ENCODE results near the gene UVSSA.

Gene UVSSA

GRCh38 chr4:1373892-1374705 lies 27.1 kb downstream of the UVSSA start:
- DNase-seq (ENCODE audit: low read depth in 2 of 2, low spot score in 1 of 2) = no peak

DNA sequence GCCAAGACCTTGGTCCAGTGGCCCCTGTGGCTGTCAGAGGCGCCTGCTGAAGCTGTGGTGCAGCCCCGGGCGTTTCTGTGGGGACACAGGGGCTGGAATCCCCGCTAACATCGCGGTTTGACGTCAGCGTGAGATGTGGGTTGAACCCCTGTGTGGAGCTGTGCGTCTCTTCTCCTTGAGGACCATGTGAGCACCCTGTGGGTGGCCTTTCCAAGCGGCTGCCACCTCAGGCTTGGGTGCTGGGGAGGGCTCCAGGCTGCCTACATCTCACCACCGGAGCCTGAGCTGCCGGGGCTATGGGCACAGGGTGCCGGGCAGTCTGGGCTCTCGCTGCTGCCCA lies 27.7 kb downstream of the UVSSA start:
- no peak for DNase-seq (ENCODE audit: low read depth in 2 of 2, low spot score in 1 of 2)

GRCh38 chr4:1375051-1375721 lies 28.2 kb downstream of the UVSSA start:
- no peak for DNase-seq (ENCODE audit: low read depth in 2 of 2, low spot score in 1 of 2)

GRCh38 chr4:1375761-1376322 lies 28.8 kb downstream of the UVSSA start:
- no peak for DNase-seq (ENCODE audit: low read depth in 2 of 2, low spot score in 1 of 2)

DNA sequence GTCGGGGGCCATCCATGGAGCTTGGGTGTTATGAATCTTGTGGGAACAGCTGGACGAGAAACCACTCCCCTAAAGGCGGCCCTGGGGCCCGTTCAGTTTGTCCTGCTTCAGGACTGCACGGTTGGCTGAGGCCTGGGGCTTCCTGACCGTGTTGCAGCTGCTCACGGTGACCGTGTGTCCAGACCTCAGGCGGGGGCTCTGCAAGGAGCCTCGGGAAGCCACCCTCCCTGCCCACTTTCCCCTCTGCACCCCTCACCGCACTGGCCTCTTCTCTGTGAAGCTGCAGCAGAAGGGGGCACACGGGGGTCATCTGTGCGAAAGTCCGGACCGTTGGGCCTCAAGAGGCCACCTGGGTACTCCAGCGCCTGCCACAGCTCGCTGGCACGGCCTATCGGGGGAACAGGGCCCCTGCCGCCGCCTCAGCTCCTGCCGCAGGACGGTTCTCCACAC lies 29.4 kb downstream of the UVSSA start:
- DNase-seq (ENCODE audit: low read depth in 2 of 2, low spot score in 1 of 2) = no peak

- DNase-seq (ENCODE audit: low read depth in 2 of 2, low spot score in 1 of 2) = no peak
Measured at GRCh38 chr4:1376841-1377605, 30.0 kb downstream of the UVSSA start.

DNA sequence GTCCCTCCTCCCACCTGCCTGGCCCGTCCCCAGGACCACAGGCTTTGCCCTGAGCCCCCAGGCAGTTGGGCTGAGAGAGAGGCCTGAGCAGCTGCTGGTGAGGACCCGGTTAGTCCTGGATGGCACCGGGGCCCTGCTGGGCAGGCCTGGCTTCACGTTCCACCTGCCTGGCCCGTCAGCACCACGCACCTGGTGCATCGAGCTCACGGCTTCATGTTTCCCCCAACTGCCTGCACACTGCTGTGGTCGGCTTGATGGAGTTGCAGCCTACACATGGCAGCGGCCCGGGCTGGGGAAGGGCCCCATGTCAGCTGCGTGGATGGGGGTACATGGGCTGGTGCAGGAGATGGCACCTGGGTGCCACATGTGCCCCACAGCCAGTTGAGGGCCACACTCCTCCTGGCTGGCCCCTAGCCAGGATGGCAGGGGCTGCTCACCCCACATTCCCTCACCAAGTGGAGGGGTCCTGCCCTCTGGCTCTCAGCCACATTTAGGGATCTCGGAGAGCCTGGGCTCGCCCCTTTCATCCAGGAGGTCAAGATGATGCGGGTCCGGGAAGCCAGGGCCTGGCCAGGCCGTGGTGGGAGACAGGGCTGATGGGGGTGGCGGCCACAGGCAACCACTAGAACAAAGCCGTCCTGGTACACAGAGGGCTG lies 30.7 kb downstream of the UVSSA start:
- DNase-seq (ENCODE audit: low read depth in 2 of 2, low spot score in 1 of 2) = no peak

DNA sequence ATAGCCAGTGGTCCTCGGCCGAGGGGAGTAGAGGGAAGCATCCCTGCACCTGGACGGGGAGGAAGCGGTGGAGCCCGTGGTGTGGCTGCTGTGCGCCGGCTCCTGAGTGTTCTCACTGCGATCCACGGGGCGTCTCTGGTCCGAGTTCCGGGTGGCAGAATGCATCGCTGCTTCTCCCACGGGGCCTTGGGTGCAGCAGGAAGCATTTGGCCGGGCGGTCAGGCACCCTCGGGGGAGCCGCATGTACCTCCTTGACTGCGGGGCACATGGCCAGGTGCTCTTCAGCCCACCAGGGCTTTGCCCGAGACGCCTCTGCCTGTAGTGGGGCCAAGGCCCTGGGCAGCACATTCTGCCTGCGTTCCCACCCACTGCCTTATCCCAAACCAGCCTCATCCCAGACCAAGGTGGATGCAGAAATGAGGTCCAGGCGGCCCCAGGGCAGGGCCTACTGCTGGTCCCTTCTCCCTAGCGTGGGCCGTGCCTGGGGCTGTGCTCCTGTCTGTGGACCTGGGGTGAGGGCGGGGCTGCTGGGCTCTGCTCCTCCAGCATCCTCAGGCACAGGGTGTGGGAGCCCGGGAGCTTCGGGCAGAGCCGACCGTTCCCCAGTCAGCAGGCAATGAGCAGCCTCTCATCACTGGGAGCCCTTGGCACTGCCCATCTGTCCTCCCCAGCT lies 31.7 kb downstream of the UVSSA start:
- no peak for DNase-seq (ENCODE audit: low read depth in 2 of 2, low spot score in 1 of 2)

DNA sequence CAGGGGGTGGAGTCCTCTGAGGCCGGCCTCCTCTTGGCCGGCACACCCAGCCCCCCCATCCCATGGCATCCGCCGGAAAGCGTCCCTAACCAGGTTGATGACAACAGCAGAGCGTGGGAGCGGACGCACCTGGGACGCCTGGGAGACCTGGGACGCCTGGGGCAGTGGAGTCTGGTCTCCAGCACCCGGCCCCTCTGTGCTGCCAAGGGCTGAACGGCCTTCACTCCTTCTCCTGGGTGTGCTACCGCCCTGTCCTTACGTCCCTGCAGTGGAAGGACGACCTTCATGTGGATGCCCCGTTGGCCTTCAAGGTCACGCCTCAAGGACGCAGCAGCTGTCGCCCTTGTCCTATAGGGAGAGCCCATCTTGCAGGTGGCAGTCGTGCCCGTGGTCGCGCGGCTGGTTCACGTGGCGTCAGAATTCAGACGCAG lies 32.4 kb downstream of the UVSSA start:
- no peak for DNase-seq (ENCODE audit: low read depth in 2 of 2, low spot score in 1 of 2)

GRCh38 chr4:1379801-1380331 lies 32.9 kb downstream of the UVSSA start:
- no peak for DNase-seq (ENCODE audit: low read depth in 2 of 2, low spot score in 1 of 2)

- no peak for DNase-seq (ENCODE audit: low read depth in 2 of 2, low spot score in 1 of 2)
Measured at GRCh38 chr4:1380368-1381151, 33.6 kb downstream of the UVSSA start.

GRCh38 chr4:1381181-1381621 lies 34.2 kb downstream of the UVSSA start:
- DNase-seq (ENCODE audit: low read depth in 2 of 2, low spot score in 1 of 2) = no peak

DNA sequence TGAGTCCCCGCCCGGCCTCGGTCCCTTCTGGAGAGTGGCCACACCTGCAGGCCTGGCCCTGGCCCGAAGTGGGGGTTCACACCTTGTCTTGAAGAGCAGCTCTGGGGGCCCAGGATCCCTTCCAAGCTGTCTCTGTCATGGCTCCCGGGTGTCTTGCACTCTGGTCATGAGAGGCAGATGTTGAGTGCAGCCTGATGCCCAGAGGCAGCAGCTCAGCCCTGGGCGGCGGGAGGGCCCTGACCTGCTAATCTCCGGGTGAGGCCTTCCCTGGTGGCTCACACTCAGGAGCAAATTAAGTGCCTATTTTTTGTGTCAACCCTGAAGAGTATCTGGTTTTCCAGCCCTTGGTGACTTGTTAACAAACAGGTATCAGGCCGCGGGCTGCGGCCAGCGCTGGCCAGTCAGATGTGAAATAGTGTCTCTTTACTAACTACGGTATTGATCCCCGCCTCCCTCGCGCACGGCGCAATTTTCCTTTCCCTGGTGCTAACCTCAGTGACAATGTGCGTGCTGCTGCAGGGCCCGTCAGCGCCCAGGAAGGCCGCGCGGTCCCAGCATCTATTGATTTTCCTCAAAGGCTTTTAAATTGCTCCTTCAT lies 35.0 kb downstream of the UVSSA start:
- DNase-seq (ENCODE audit: low read depth in 2 of 2, low spot score in 1 of 2) = no peak

DNA sequence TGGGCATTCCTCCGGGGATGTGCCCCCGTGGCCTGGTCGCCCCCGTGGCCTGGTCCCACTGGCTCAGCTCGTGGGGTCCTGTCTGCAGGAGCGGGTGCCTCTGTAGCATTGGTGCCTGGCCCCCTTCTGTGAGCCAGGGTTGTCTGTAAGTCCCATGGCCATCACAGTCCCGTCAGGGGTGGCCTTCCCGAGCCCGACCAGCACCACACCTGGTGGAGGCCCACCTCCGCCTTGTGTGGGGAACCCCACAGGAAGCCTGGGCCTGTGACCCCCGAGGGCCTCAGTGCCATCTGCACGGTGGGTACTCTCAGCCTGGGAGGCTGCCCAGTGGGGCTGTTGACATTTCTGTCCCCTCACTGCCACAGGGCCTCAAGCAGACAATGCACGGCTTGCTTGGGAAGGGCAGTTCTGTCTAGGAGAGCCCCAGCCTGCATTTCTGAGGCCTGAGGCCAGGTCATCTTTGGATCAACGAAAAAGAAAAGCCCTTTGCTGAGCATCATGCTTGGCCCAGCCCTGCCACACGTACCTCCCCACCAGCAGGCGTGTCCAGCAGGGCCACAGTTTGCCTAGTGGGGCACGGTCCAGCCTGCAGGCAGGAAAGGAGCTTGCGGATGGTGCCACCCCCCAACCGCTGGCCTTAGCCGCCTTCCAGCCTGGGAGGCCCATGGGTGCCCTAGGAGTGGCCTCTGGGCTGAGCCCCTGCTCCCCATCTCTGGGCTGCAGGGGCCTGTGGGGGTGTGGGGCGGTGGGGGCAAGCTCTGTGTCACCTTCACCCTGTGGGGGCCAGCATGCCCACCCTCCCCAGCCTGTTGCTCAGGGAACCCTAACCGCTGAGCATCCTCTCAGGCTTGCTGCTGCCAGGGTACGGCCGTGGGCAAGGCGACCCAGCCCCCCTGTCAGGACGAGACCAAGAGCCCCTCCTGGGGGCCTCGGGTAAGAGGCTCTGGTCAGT lies 36.0 kb downstream of the UVSSA start:
- DNase-seq (ENCODE audit: low read depth in 2 of 2, low spot score in 1 of 2) = no peak

- DNase-seq (ENCODE audit: low read depth in 2 of 2, low spot score in 1 of 2) = no peak
Measured at GRCh38 chr4:1383728-1384591, 37.0 kb downstream of the UVSSA start.

- DNase-seq (ENCODE audit: low read depth in 2 of 2, low spot score in 1 of 2) = no peak
Measured at GRCh38 chr4:1384675-1385372, 37.8 kb downstream of the UVSSA start.
